Type B pancreatic cell (in vitro differentiated cells): ENCODE data around the gene TDRD12. TPM values are rescaled to one million over a fixed set of nuclear protein-coding genes. Genes with fewer than 3 reads are reported as not detected.
"Not testable (repeated sequence)": the region's sequence is repeated elsewhere in the genome, so short reads cannot be mapped to it uniquely, and the experiment has no call there.

Experiments
- DNase-seq: peaks from one replicate; pipeline ENCODE4 v3.0.0; 2021; ENCODE audit warnings: mixed read lengths; ENCODE audit not compliant: unreplicated experiment; ENCODE audit errors: extremely low spot score
- H3K27ac Mint-ChIP-seq: 2 replicates; pipeline ENCODE4 v1.8.0; 2021; ENCODE audit warnings: mild to moderate bottlenecking, mixed read lengths
- H3K27me3 Mint-ChIP-seq: 2 replicates; pipeline ENCODE4 v1.8.0; 2021; ENCODE audit warnings: mixed read lengths
- H3K36me3 Mint-ChIP-seq: 2 replicates; pipeline ENCODE4 v1.8.0; 2021; ENCODE audit warnings: mixed read lengths
- H3K4me1 Mint-ChIP-seq: one replicate; pipeline ENCODE4 v1.8.0; 2021; ENCODE audit warnings: mixed read lengths; ENCODE audit not compliant: unreplicated experiment
- H3K4me3 Mint-ChIP-seq: 2 replicates; pipeline ENCODE4 v1.8.0; 2021; ENCODE audit warnings: mild to moderate bottlenecking, mixed read lengths
- H3K9me3 Mint-ChIP-seq: 2 replicates; pipeline ENCODE4 v1.8.0; 2021; ENCODE audit warnings: mixed read lengths
- total RNA-seq: library from RNA; stranded (reverse); gene quantifications from 2 replicates; pipeline ENCODE4 v1.2.1, GENCODE V29; 2021; ENCODE audit warnings: low replicate concordance
- TF ChIP-seq, protein P1 (sequence below): fragments of 200-600 bp; sonication (generic); conservative IDR thresholded peaks from 2 replicates; pipeline ENCODE4 v1.5.0; 2021; ENCODE audit warnings: antibody characterized with exemption, mild to moderate bottlenecking

Gene TDRD12
- total RNA-seq, 1 donor from 2014 or later = 0.24 TPM

DNA sequence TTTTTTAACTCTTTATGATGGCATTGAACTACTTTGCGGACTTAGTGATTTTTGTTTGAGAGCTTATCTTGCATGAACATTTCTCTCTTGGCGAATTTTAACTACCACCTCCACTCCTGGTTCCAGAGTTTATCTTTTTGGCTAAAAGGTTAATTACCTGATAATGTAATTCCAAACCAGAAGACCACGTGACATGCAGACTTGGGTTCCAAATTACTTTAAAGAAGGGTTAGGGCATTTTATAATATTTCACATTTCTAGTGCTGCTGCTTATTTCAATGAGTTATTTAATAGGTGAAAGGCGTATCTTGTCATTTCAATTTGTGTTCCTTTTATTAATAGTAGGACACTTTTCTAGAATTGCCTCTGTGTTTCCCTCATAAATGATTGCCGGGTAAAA lies 52.0 kb downstream of the TDRD12 start:
- no peak for DNase-seq
- H3K4me3 Mint-ChIP-seq = no peak overlapping the region
- H3K9me3 Mint-ChIP-seq = no peaks in the 10 kb centered on the region
- H3K27ac Mint-ChIP-seq = no peak overlapping the region
- H3K27me3 Mint-ChIP-seq = no peaks in the 10 kb centered on the region
- TF ChIP-seq, protein P1, sequence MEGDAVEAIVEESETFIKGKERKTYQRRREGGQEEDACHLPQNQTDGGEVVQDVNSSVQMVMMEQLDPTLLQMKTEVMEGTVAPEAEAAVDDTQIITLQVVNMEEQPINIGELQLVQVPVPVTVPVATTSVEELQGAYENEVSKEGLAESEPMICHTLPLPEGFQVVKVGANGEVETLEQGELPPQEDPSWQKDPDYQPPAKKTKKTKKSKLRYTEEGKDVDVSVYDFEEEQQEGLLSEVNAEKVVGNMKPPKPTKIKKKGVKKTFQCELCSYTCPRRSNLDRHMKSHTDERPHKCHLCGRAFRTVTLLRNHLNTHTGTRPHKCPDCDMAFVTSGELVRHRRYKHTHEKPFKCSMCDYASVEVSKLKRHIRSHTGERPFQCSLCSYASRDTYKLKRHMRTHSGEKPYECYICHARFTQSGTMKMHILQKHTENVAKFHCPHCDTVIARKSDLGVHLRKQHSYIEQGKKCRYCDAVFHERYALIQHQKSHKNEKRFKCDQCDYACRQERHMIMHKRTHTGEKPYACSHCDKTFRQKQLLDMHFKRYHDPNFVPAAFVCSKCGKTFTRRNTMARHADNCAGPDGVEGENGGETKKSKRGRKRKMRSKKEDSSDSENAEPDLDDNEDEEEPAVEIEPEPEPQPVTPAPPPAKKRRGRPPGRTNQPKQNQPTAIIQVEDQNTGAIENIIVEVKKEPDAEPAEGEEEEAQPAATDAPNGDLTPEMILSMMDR = no peak
- no peaks in the 10 kb centered on the region for H3K36me3 Mint-ChIP-seq
- H3K4me1 Mint-ChIP-seq = no peaks in the 10 kb centered on the region

DNA sequence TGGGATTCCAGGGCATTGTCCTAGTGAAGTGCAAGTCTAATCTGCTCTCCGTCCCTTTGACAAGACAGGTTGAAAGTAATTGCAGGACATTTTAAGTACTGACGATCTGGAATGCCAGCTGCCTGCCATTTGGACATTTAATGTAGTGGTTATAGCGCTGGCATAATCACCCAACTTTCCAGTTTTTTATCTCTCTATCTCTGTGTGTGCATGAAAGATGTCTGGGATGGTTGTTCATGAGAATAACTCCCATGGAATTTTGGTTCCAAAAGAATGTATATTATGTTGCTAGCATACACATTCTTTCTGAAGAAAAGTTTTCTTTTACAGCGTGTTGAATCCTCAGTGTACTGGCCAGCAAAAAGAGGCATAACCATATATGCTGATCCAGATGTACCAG lies 53.6 kb downstream of the TDRD12 start:
- Mint-ChIP-seq H3K4me1 (no peaks in the 10 kb centered on the region), H3K27ac (no peak overlapping the region), H3K27me3 (no peaks in the 10 kb centered on the region), H3K36me3 (no peaks in the 10 kb centered on the region), H3K9me3 (no peaks in the 10 kb centered on the region), H3K4me3 (no peak overlapping the region)
- DNase-seq = no peak
- TF ChIP-seq, protein P1 = no peak

DNA sequence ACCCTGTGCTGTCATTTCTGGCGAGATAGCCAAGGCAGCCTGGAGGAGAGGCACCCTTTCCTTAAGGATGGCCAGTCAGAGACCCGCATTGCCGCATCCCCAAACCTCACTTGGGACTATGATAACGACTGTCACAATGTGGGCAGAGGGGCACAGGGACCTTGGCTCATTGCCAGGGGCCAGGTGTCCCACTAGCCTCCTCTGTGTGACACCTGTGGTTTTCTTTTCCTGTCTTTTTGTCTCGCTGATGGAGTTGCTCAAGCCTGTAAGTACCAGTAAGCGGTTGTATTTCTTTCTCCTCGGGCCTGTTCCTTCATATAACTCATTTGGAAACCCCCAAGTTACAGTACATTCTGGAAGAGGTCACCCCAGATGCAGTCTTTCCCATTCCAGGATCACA lies 59.5 kb downstream of the TDRD12 start:
- no peak for DNase-seq
- no peak overlapping the region for H3K27ac Mint-ChIP-seq
- peaks cover 13% of the 10 kb centered on the region for H3K9me3 Mint-ChIP-seq
- no peaks in the 10 kb centered on the region for H3K36me3 Mint-ChIP-seq
- peaks cover 5% of the 10 kb centered on the region for H3K27me3 Mint-ChIP-seq
- TF ChIP-seq, protein P1 = no peak
- peaks cover 5% of the 10 kb centered on the region for H3K4me1 Mint-ChIP-seq
- no peak overlapping the region for H3K4me3 Mint-ChIP-seq

DNA sequence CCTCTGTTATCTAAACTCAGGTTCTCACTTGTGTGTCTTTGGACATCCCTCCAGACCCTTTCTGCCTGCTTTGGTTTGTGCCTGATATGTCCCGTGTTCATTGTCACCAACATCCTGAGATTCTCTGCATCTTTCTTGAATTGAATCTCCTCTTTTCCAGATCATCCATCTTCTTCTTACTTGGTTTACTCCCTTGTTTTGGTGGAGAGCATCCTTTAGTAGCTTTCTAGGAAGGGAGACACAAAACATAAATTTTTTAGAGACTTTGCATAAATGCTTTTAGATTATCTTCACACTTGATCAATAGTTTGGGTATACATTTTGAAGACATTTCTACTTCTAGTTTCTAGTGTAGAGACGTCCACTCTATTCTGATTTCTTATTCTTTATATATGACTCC lies 61.7 kb downstream of the TDRD12 start:
- DNase-seq = no peak
- H3K4me3 Mint-ChIP-seq = no peak overlapping the region
- peaks cover 5% of the 10 kb centered on the region for H3K4me1 Mint-ChIP-seq
- TF ChIP-seq, protein P1 = no peak
- no peaks in the 10 kb centered on the region for H3K36me3 Mint-ChIP-seq
- H3K27me3 Mint-ChIP-seq = peaks cover 8% of the 10 kb centered on the region
- H3K27ac Mint-ChIP-seq = no peak overlapping the region
- H3K9me3 Mint-ChIP-seq = peaks cover 13% of the 10 kb centered on the region

DNA sequence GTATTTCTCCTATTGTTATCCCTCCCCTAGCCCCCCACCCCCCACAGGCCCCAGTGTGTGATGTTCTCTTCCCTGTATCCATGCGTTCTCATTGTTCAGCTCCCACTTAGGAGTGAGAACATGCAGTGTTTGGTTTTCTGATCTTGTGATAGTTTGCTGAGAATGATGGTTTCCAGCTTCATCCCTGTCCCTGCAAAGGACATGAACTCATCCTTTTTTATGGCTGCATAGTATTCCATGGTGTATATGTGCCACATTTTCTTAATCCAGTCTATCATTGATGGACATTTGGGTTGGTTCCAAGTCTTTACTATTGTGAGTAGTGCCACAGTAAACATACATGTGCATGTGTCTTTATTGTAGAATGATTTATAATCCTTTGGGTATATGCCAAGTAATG lies 62.5 kb downstream of the TDRD12 start:
- not testable (repeated sequence) for H3K4me1 Mint-ChIP-seq, H3K27ac Mint-ChIP-seq, H3K4me3 Mint-ChIP-seq, H3K36me3 Mint-ChIP-seq, H3K27me3 Mint-ChIP-seq, DNase-seq
- peaks cover 13% of the 10 kb centered on the region for H3K9me3 Mint-ChIP-seq

DNA sequence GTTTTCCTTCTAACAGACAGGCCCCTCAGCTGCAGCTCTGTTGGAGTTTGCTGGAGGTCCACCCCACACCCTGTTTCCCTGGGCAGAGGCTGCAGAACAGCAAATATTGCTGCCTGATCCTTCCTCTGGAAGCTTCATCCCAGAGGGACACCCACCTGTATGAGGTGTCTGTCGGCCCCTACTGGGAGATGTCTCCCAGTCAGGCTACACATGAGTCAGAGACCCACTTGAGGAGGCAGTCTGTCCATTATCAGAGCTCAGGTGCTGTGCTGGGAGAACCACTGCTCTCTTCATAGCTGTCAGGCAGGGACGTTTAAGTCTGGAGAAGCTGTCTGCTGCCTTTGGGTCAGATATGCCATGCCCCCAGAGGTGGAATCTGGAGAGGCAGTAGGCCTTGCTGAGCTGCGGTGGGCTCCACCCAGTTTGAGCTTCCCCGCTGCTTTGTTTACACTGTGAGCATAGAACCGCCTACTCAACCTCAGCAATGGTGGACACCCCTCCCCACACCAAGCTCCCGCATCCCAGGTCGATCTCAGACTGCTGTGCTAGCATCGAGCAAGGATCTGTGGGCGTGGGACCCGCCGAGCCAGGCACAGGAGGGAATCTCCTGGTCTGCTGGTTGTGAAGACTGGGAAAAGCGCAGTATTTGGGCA lies 67.7 kb downstream of the TDRD12 start:
- not testable (repeated sequence) for H3K36me3 Mint-ChIP-seq, H3K4me3 Mint-ChIP-seq, H3K4me1 Mint-ChIP-seq, H3K9me3 Mint-ChIP-seq, H3K27ac Mint-ChIP-seq, H3K27me3 Mint-ChIP-seq, DNase-seq
- TF ChIP-seq, protein P1 = peak; percentile 21

DNA sequence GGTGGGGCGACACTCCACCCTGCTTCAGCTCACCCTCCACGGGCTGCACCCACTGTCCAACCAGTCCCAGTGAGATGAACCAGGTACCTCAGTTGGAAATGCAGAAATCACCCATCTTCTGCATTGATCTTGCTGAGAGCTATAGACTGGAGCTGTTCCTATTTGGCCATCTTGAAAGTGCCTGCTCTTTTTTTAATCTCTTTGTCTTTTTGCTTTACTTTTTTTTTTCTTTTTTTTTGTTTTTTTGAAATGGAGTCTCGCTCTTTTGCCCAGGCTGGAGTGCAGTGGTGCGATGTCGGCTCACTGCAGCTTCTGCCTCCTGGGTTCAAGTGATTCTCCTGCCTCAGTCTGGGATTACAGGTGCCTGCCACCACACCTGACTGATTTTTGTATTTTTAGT lies 68.3 kb downstream of the TDRD12 start:
- H3K36me3 Mint-ChIP-seq, H3K4me3 Mint-ChIP-seq, DNase-seq, H3K4me1 Mint-ChIP-seq, H3K27ac Mint-ChIP-seq, H3K9me3 Mint-ChIP-seq, H3K27me3 Mint-ChIP-seq: not testable (repeated sequence)
